Measurements from ENCODE around the gene CDH24. TPM values are rescaled to one million over a fixed set of nuclear protein-coding genes. Genes with fewer than 3 reads are reported as not detected.

CDH24 gene
- total and polyA plus RNA-seq, 2 of the 13 experiments (the other 11 are each of a cell fraction or from before 2014, with no cell fraction given), result 0.69 to 0.99 TPM

DNA sequence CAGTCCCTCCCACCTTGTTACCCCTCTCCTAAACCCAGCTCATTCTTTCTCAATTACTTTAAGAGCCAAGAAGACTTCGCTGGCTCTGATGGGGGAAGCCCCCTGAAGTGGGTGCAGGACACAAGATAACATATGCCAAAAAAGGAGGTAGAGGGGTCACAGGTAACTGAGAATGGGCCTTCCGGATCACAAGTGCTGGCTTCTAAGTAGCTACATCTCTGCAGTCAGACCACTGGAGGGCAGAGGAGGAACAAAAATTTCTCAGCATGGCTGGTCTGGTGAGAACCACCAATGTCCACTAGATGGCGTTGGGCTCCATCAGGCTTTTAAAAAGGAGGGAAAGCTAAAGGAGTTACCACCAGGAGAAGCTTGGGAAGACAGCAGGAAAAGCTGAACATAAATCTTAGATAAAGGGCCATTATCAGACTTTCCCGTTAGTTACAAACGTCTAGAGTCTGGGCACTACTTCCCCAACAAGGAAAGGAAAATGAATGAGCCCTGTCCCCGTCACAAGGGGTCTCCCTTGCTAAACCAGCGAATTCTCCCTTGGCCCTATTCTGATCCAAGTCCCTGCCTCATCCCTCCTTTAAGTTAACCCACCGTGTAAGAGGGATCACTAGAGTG lies 11.6 kb upstream of the CDH24 start (continued):
- peak; percentile 53; the same call in 1 of the 2 replicates for TF ChIP-seq ZNF780A (CRISPR knock-in tag; IDR thresholded peaks at IDR 0.05)
- TF ChIP-seq ZNF501 (CRISPR knock-in tag; IDR thresholded peaks at IDR 0.05), result peak; percentile 58; the same call in 1 of the 2 replicates
- TF ChIP-seq EEA1 (CRISPR knock-in tag; IDR thresholded peaks at IDR 0.05; ENCODE audit: borderline replicate concordance), result no peak
- 0 out of 2 replicates have a peak, but pooled peaks have one; percentile 13 for TF ChIP-seq TOPORS (CRISPR knock-in tag; IDR thresholded peaks at IDR 0.05)
- no peak for TF ChIP-seq NFKB2 (CRISPR knock-in tag; IDR thresholded peaks at IDR 0.05; ENCODE audit: borderline replicate concordance)
- 0 out of 2 replicates have a peak, but pooled peaks have one; percentile 34 for TF ChIP-seq KMT2B (CRISPR knock-in tag; IDR thresholded peaks at IDR 0.05)
- peak; percentile 44; the same call in 1 of the 2 replicates for TF ChIP-seq AKAP8 (CRISPR knock-in tag; IDR thresholded peaks at IDR 0.05)
- TF ChIP-seq ZFX (CRISPR knock-in tag; IDR thresholded peaks at IDR 0.05; ENCODE audit: low read depth), result peak; percentile 57; the same call in 1 of the 2 replicates
- TF ChIP-seq SP4 (CRISPR knock-in tag; IDR thresholded peaks at IDR 0.05), result no peak
- peak; percentile 88 for TF ChIP-seq HNRNPH1 (optimal IDR thresholded peaks at IDR 0.05; ENCODE audit: low read depth, low read length)
- TF ChIP-seq GTF3A (CRISPR knock-in tag; conservative IDR thresholded peaks at IDR 0.05), result no peak
- TF ChIP-seq ZFP82 (CRISPR knock-in tag; IDR thresholded peaks at IDR 0.05; ENCODE audit: borderline replicate concordance), result no peak
- 0 out of 2 replicates have a peak, but pooled peaks have one; percentile 11 for TF ChIP-seq BRD4 (CRISPR knock-in tag; IDR thresholded peaks at IDR 0.05)
- TF ChIP-seq FOXC1 (CRISPR knock-in tag; IDR thresholded peaks at IDR 0.05; ENCODE audit: borderline replicate concordance), result peak; percentile 28; the same call in 1 of the 2 replicates
- TF ChIP-seq, protein P1, sequence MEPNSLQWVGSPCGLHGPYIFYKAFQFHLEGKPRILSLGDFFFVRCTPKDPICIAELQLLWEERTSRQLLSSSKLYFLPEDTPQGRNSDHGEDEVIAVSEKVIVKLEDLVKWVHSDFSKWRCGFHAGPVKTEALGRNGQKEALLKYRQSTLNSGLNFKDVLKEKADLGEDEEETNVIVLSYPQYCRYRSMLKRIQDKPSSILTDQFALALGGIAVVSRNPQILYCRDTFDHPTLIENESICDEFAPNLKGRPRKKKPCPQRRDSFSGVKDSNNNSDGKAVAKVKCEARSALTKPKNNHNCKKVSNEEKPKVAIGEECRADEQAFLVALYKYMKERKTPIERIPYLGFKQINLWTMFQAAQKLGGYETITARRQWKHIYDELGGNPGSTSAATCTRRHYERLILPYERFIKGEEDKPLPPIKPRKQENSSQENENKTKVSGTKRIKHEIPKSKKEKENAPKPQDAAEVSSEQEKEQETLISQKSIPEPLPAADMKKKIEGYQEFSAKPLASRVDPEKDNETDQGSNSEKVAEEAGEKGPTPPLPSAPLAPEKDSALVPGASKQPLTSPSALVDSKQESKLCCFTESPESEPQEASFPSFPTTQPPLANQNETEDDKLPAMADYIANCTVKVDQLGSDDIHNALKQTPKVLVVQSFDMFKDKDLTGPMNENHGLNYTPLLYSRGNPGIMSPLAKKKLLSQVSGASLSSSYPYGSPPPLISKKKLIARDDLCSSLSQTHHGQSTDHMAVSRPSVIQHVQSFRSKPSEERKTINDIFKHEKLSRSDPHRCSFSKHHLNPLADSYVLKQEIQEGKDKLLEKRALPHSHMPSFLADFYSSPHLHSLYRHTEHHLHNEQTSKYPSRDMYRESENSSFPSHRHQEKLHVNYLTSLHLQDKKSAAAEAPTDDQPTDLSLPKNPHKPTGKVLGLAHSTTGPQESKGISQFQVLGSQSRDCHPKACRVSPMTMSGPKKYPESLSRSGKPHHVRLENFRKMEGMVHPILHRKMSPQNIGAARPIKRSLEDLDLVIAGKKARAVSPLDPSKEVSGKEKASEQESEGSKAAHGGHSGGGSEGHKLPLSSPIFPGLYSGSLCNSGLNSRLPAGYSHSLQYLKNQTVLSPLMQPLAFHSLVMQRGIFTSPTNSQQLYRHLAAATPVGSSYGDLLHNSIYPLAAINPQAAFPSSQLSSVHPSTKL (CRISPR knock-in tag; IDR thresholded peaks at IDR 0.05), result peak; percentile 60
- no peak for TF ChIP-seq TBL1XR1 (IDR thresholded peaks at IDR 0.05; ENCODE audit: borderline replicate concordance, low read length, partially characterized antibody)
- no peak for TF ChIP-seq MBNL3 (CRISPR knock-in tag; conservative IDR thresholded peaks at IDR 0.05)
- no peak for TF ChIP-seq ZNF33B (CRISPR knock-in tag; IDR thresholded peaks at IDR 0.05)
- peak; percentile 45 for TF ChIP-seq POLR2G (IDR thresholded peaks at IDR 0.05; ENCODE audit: low read depth, low read length)
- peak; percentile 92; the same call in 1 of the 2 replicates for TF ChIP-seq ZFP36L1 (CRISPR knock-in tag; IDR thresholded peaks at IDR 0.05)
- no peak for TF ChIP-seq NBN (conservative IDR thresholded peaks at IDR 0.05)
- no peak; the same call in none of the 2 replicates for TF ChIP-seq ATF7-NPFF (CRISPR knock-in tag; IDR thresholded peaks at IDR 0.05; ENCODE audit: low read depth)
- TF ChIP-seq FOXA3 (CRISPR knock-in tag; IDR thresholded peaks at IDR 0.05), result peak; percentile 43; the same call in 1 of the 2 replicates
- peak; percentile 73 for TF ChIP-seq SAP130 (CRISPR knock-in tag; IDR thresholded peaks at IDR 0.05; ENCODE audit: low read depth)
- peak; percentile 64 for TF ChIP-seq HOXA3 (CRISPR knock-in tag; IDR thresholded peaks at IDR 0.05)
- TF ChIP-seq, protein P2, sequence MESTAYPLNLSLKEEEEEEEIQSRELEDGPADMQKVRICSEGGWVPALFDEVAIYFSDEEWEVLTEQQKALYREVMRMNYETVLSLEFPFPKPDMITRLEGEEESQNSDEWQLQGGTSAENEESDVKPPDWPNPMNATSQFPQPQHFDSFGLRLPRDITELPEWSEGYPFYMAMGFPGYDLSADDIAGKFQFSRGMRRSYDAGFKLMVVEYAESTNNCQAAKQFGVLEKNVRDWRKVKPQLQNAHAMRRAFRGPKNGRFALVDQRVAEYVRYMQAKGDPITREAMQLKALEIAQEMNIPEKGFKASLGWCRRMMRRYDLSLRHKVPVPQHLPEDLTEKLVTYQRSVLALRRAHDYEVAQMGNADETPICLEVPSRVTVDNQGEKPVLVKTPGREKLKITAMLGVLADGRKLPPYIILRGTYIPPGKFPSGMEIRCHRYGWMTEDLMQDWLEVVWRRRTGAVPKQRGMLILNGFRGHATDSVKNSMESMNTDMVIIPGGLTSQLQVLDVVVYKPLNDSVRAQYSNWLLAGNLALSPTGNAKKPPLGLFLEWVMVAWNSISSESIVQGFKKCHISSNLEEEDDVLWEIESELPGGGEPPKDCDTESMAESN (CRISPR knock-in tag; conservative IDR thresholded peaks at IDR 0.05), result 0 out of 2 replicates have a peak, but pooled peaks have one; percentile 75
- peak; percentile 67; the same call in 1 of the 2 replicates for TF ChIP-seq ZNF350 (CRISPR knock-in tag; IDR thresholded peaks at IDR 0.05; ENCODE audit: borderline replicate concordance, low read depth)
